Right cardiac atrium (tissue), 5 donors: ENCODE data around the gene SLC6A19. TPM values are rescaled to one million over a fixed set of nuclear protein-coding genes. Genes with fewer than 3 reads are reported as not detected.
A peak's percentile ranks its signal among the peaks of the same experiment; 100 is the strongest.

Experiments
- ATAC-seq, 2 donors: fragments of 200-7000 bp; cut with Tn5 transposase; one replicate each; pipeline versions ENCODE4 v1.8.0 to v1.9.1; 2020; ENCODE audit warnings: moderate library complexity in 2 of 2, mild to moderate bottlenecking in 1 of 2
- DNase-seq, 3 donors: peaks; one replicate each; pipeline ENCODE4 v3.0.0-alpha.2; 2020
- H3K27ac ChIP-seq: one replicate; pipeline ENCODE4 v1.5.1; 2013; ENCODE audit warnings: mild to moderate bottlenecking, low read length, control low read depth, moderate library complexity
- H3K27me3 ChIP-seq: one replicate; pipeline ENCODE4 v1.6.1; 2013; ENCODE audit not compliant: control insufficient read depth, insufficient read depth
- H3K4me1 ChIP-seq: one replicate; pipeline ENCODE4 v1.6.1; 2013; ENCODE audit warnings: low read length; ENCODE audit not compliant: control insufficient read depth, insufficient read depth
- H3K4me3 ChIP-seq: one replicate; pipeline ENCODE4 v1.5.1; 2013; ENCODE audit warnings: low read length, control low read depth
- H3K9me3 ChIP-seq: one replicate; pipeline ENCODE4 v1.6.1; 2013; ENCODE audit warnings: low read length; ENCODE audit not compliant: control insufficient read depth
- WGBS: extraction: QIAGEN DNeasy Blood & Tissue Kit; methylation state at CpG from one replicate; pipeline ENCODE4 v1.1.7; 2013; 5-methylcytosine and 5-hydroxymethylcytosine counted together
- intact Hi-C, 4 donors: fragments of 100-400 bp; cut with DNase I; formaldehyde crosslinking; loops; one replicate each; pipeline versions ENCODE4 v1.11.0 to v1.14.0; 2022 to 2023
- polyA plus RNA-seq: library from polyadenylated mRNA; stranded (reverse); fragments of 200-250 nt; gene quantifications from one replicate; pipeline ENCODE4 v1.2.3, GENCODE V29; 2013
- total RNA-seq, 4 donors: library from RNA; stranded (reverse); fragmentation: NEBNext Ultra II Directional; extraction: Animal tissue kit (Norgen Biotek cat#: 25700); gene quantifications; one replicate each; pipeline ENCODE4 v1.2.1, GENCODE V29; 2021
- donor health status: healthy with polysubstance abuse.
- donor health status: DM: no; HTN: yes; CAD: no.
- donor health status: DM: no; HTN: no; CAD: no.
- donor health status: DM: no; HTN: yes; CAD: no; lungs with severe emphysema.
- donor health status: DM: yes; HTN: yes; CAD: no.

SLC6A19 gene
- total and polyA plus RNA-seq, 5 donors: not detected

DNA sequence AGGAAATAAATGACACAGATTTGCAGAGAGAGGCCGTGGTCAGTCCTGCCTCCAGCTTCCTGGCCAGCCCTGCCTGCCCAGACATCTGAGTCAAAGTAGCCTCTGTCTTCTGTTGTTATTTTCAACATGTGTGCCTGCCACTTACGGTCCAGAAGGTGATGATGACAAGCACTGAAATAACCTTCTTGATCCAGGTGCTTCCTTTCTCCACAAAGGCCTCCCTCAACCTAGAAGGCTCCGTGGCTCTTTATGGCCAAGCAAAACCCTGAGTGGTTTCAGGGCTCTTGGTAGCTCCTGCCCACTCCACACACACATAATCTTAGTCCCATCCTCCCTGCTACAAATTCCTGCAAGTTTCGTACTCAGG, 34.1 kb upstream of the SLC6A19 start:
- ATAC-seq (no peak), DNase-seq (peak in 2 of 3 donors; percentile 18 to 22)
- intact Hi-C loops: loop anchor here in 3 of 4 donors (5.0 to 10.0 kb wide), 3 partner anchors 243 to 487 kb away; no protein-coding TSS in a partner anchor
- no peaks in the 10 kb centered on the region for H3K9me3 ChIP-seq
- no peak overlapping the region for H3K4me3 ChIP-seq
- H3K27me3 ChIP-seq: no peaks in the 10 kb centered on the region
- H3K27ac ChIP-seq: no peak overlapping the region
- 41% methylated on average over 4 of the region's 4 CpGs for WGBS
- H3K4me1 ChIP-seq: no peaks in the 10 kb centered on the region

DNA sequence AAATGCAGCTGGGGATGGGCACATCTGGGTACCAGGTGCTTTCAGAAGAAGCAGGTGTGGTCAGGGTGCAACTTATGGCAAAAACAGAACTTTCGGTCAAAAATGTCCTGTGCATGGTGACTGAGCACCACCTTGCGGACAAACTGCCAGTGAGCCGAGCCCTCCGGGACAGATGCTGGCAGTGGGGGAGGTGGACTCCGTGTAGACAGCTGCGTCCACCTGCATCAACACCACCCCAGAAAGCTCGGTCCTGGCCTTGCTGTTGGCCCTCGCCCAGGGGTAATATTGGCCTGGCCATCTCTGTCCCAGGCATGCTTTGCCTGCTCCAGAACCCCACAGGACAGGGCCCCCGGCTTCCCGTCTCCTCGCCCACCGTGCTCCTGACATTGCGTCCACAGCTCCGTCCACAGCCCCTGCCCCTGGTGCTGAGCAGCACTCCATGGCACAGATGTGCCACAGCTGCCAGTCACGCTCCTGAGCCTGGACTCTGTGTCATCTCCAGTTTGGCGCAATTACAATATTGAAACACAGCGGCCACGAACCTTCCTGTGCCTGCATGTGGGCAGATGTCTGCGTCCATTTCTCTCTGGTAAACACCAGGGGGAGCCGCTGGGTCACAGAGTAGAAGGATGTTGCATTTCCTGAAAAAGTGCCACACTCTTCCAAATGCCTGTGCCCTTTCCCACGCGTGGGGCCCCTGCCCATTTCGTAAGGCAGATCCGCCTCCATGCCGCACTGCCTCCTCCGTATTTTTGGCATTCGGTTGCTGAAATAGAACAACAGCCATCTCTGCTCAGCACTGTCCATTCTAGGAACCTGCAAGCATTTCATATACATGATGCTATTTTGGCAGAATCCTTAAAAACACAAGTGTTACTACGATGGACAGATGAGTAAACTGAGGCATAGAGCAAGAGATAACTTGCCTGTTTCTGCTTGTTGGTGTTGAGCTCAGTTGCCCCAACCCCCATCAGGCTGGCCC, 33.4 kb upstream of the SLC6A19 start:
- 20% methylated on average over 28 of the region's 28 CpGs for WGBS
- Histone ChIP-seq H3K27me3 (no peaks in the 10 kb centered on the region), H3K27ac (no peak overlapping the region), H3K4me1 (no peaks in the 10 kb centered on the region), H3K9me3 (no peaks in the 10 kb centered on the region), H3K4me3 (no peak overlapping the region)
- ATAC-seq (peak; percentile 66 to 78), DNase-seq (peak; percentile 70 to 86 (median 76))
- intact Hi-C loops: loop anchor here in 3 of 4 donors (5.0 to 10.0 kb wide), 3 partner anchors 243 to 487 kb away; no protein-coding TSS in a partner anchor

DNA sequence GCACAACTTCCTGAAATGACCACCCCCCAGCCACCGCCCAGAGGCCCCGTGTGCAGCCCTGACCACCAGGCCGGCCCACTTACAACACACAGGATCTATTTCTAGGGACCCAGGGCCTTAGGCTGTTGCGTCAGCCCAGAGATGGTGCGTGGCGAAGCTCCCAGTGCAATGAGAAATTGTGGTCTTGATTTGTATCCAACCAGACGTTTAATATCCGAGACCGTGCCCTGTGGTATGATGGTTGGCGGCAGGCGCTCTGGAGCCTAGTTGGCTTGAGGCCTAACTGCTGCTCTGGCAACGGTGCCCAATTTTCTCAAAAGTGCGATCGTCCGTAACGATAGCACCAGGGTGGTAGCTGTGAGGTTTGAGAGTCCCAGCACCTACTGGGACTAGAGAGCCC, 32.6 kb upstream of the SLC6A19 start:
- intact Hi-C loops: loop anchor here in 3 of 4 donors (5.0 to 10.0 kb wide), 3 partner anchors 244 to 486 kb away; no protein-coding TSS in a partner anchor
- ATAC-seq (no peak), DNase-seq (peak; percentile 9 to 37 (median 33))
- H3K27ac ChIP-seq: no peak overlapping the region
- no peaks in the 10 kb centered on the region for H3K9me3 ChIP-seq
- no peak overlapping the region for H3K4me3 ChIP-seq
- H3K27me3 ChIP-seq: no peaks in the 10 kb centered on the region
- WGBS: 86% methylated on average over 16 of the region's 16 CpGs
- H3K4me1 ChIP-seq: no peaks in the 10 kb centered on the region

DNA sequence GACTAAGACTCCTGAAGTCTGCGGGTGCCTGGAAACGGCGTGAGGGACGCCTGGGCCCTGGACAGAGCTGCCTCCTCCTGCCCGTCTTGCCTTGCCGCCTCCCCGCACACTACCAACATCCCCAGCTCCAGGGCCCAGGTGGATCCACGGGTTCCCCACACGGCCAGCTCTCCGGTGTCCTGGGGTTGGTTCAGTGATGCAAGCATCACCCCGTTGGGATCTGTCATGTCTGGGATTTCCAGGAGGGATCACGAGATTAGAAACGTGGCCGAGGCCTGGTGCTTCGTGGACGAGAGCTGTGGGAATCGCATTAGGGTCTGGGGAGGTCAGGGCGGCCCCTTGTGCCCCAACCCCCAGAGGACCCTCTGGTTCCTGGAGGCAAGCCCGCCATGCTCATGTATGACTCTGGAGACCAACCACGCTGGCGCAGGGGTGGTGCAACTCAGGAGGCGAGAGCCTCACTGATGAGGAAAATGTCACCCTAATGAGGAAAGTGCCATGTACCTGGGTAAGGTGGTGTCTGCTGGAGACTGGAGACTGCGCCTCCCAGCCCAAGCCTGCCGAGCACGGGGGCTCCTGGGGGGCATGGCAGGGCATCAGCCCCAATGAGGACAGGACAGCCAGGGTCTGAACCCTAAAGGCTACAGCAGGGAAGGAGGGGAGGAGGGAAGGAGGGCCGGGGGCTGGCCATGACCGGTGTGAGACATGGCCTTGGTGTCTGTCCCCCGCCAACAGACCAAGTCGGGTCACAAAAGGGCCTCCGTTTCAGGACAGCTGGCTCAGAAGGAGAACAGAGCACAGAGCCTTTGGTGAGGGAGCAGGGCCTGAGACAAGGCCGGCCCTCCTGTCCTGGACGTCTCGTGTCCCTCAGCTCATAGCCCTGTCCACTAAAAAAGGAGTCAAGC, 31.9 kb upstream of the SLC6A19 start:
- Histone ChIP-seq H3K4me1 (no peaks in the 10 kb centered on the region), H3K27ac (no peak overlapping the region), H3K4me3 (no peak overlapping the region), H3K9me3 (no peaks in the 10 kb centered on the region), H3K27me3 (no peaks in the 10 kb centered on the region)
- intact Hi-C loops: loop anchor here in 3 of 4 donors (5.0 to 10.0 kb wide), 3 partner anchors 245 to 485 kb away; no protein-coding TSS in a partner anchor
- 91% methylated on average over 33 of the region's 33 CpGs for WGBS
- DNase-seq (peak; percentile 9 to 48 (median 43)), ATAC-seq (no peak)

DNA sequence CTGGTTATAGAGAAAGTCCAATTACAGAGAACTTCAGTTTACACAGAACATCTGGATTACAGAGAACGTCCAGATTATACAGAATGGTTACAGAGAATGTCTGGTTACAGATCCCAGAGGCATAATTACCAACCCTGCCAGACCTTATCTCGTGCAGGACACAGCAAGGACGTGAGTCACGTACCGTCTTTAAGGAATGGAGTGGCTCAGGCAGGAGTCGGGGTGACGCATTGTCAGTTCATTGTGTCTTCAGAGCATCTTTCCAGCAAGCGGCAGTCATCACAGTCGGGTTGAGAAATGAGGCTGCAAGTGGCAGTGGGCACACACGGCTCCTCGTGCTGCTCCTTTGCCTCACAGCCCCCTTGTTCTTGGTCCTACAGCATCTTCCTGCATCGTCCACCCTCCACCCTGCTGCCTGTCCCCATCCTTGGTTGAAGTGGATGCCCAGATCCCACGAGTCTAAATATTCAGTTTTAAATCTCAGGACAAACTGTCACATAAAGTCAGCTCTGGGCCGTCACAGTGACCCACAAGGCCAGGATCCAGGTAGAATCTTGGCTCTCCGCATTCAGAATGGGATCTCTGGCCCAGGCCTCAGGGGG, 30.0 kb upstream of the SLC6A19 start:
- DNase-seq: peak; percentile 16 to 18 (median 18)
- intact Hi-C loops: loop anchor here in 1 of 4 donors (10.0 kb wide), 1 partner anchor 247 kb away; no protein-coding TSS in a partner anchor
- 47% methylated on average over 15 of the region's 15 CpGs for WGBS
- Histone ChIP-seq H3K4me3 (no peak overlapping the region), H3K9me3 (no peaks in the 10 kb centered on the region), H3K27me3 (no peaks in the 10 kb centered on the region), H3K27ac (no peak overlapping the region), H3K4me1 (no peaks in the 10 kb centered on the region)
- ATAC-seq: no peak

DNA sequence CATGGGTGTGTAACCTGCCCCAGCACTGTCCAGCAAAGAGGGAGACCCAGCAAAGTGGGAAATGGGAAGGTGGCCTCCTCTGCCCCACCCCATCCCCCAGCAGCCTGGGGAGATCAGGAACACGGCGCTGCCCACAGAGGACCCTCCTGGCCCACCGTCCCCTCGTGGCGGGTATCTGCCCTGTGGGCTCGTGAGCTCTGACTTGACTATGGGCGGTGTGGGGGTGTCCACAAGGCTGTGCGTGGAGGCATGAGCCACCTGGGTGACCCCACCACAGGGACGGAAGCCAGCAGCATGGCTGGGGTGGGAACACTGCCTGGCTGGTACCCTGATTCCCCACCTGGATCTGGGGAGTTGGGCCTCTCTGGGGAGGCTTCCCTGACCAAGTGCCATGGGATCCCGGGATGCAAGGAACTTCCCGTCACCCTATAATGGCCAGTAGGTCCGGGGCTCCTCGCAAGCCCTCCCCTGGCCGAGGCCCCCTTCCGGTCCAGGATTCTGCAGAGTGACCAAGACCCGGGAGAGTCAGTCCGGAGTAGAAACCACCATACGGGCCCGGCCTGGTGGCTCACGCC, 29.3 kb upstream of the SLC6A19 start:
- H3K4me3 ChIP-seq: no peak overlapping the region

DNA sequence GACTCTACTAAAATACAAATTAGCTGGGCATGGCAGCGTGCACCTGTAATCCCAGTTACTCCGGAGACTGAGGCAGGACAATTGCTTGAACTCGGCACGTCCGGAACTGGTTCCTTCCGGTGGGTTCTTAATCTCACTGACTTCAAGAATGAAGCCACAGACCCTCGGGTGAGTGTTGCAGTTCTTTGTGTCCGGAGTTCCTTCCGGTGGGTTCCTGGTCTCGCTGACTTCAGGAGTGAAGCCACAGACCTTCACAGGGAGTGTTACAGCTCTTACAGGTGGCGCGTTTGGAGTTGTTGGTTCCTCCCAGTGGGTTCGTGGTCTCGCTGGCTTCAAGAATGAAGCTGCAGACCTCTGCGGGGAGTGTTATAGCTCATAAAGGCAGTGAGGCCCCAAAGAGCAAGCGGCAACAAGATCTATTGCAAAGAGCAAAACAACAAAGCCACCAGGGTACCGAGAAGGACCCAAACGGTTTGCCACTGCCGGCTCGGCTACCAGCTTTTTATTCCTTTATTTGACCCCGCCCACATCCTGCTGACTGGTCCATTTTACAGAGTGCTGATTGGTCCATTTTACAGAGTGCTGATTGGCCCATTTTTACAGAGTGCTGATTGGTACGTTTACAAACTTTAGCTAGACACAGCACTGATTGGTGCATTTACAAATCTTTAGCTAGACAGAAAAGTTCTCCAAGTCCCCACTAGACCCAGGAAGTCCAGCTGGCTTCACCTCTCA, 28.6 kb upstream of the SLC6A19 start:
- WGBS: 88% methylated on average over 22 of the region's 22 CpGs
- intact Hi-C loops: loop anchor here in 1 of 4 donors (10.0 kb wide), 1 partner anchor 248 kb away; no protein-coding TSS in a partner anchor
- peak in 2 of 3 donors; percentile 18 to 26 for DNase-seq

More for the DNA sequence above, 29.3 kb upstream of the SLC6A19 start:
- H3K4me1 ChIP-seq: no peaks in the 10 kb centered on the region
- WGBS: 93% methylated on average over 20 of the region's 20 CpGs
- intact Hi-C loops: loop anchor here in 1 of 4 donors (10.0 kb wide), 1 partner anchor 247 kb away; no protein-coding TSS in a partner anchor
- no peaks in the 10 kb centered on the region for H3K9me3 ChIP-seq
- ATAC-seq (no peak), DNase-seq (peak; percentile 12 to 45 (median 45))
- H3K27ac ChIP-seq: no peak overlapping the region
- no peaks in the 10 kb centered on the region for H3K27me3 ChIP-seq

DNA sequence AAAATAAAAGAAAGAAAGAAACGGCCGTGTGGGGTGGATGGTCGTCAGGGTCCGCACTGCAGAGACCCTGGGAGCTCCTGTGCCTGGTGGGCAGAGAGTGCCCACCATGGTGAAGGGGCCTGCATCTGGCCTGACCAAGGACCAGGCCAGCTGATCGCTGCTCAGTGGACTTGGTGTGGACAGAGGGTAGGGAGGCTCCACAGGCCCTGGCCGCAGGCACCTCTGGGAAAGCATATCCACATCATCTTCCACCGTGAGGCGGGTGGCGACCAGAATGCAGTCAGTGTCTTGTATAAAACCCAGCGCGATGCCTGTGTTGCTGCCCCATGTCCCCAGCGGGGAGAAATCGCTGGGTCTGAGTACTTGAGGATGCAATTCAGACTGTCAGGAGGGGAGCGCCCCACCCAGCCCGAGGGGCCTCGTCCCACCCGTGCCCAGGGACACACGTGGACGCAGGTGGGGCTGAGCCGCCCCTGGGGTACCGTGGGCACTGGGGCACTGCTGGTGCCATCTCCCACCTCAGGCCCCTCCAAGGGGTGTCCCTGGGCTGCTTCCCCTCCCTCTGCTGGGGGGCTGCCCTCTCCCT, 27.8 kb upstream of the SLC6A19 start:
- intact Hi-C loops: loop anchor here in 2 of 4 donors (2.0 to 10.0 kb wide), 2 partner anchors 249 kb away; no protein-coding TSS in a partner anchor
- no peaks in the 10 kb centered on the region for H3K27me3 ChIP-seq
- ATAC-seq (peak in 1 of 2 donors; percentile 9), DNase-seq (peak in 2 of 3 donors; percentile 14 to 53)
- H3K4me3 ChIP-seq: no peak overlapping the region
- H3K9me3 ChIP-seq: no peaks in the 10 kb centered on the region
- whole genome bisulfite sequencing: 92% methylated on average over 21 of the region's 21 CpGs
- no peaks in the 10 kb centered on the region for H3K4me1 ChIP-seq
- no peak overlapping the region for H3K27ac ChIP-seq

More for the DNA sequence above, 28.6 kb upstream of the SLC6A19 start:
- no peak overlapping the region for H3K27ac ChIP-seq
- H3K9me3 ChIP-seq: no peaks in the 10 kb centered on the region
- no peaks in the 10 kb centered on the region for H3K4me1 ChIP-seq
- no peak for ATAC-seq
- no peak overlapping the region for H3K4me3 ChIP-seq
- no peaks in the 10 kb centered on the region for H3K27me3 ChIP-seq
